Fibroblast of mammary gland (primary cell): ENCODE data around the gene SYT6.

ENCODE experiments used
- DNase-seq: peaks from one replicate; pipeline ENCODE4 v3.0.0-alpha.2; 2010; ENCODE audit warnings: low read depth
- H3K4me3 ChIP-seq: 2 replicates; pipeline ENCODE4 v1.5.1; 2011; ENCODE audit warnings: low read depth, mild to moderate bottlenecking, low read length, moderate library complexity; ENCODE audit not compliant: control insufficient read depth
- TF ChIP-seq, protein P1 (sequence below): conservative IDR thresholded peaks from 2 replicates; pipeline ENCODE4 v1.5.1; 2011; ENCODE audit warnings: low read depth, low read length, inconsistent platforms; ENCODE audit not compliant: control insufficient read depth, insufficient read depth

The SYT6 gene

DNA sequence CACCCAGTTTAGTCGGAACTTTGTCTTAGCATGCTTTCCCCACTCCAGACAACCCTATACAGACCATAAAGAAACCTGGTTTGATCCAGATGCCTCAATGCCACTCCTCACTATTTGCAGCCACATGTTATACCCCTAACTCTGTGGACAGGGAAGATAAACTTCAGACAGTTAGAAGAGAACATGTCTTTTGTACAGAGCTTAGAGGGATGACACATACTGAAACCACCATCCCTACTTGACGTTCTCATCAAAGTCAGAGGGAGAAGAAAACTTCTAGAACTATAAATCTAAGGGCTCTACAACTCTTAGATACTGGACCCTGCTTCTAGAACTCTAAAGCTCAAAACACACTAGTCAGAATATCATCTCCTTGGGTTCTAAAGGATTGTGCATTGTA, 3.7 kb downstream of the SYT6 start:
- no peak for DNase-seq
- H3K4me3 ChIP-seq = no peak overlapping the region
- TF ChIP-seq, protein P1, sequence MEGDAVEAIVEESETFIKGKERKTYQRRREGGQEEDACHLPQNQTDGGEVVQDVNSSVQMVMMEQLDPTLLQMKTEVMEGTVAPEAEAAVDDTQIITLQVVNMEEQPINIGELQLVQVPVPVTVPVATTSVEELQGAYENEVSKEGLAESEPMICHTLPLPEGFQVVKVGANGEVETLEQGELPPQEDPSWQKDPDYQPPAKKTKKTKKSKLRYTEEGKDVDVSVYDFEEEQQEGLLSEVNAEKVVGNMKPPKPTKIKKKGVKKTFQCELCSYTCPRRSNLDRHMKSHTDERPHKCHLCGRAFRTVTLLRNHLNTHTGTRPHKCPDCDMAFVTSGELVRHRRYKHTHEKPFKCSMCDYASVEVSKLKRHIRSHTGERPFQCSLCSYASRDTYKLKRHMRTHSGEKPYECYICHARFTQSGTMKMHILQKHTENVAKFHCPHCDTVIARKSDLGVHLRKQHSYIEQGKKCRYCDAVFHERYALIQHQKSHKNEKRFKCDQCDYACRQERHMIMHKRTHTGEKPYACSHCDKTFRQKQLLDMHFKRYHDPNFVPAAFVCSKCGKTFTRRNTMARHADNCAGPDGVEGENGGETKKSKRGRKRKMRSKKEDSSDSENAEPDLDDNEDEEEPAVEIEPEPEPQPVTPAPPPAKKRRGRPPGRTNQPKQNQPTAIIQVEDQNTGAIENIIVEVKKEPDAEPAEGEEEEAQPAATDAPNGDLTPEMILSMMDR = no peak

DNA sequence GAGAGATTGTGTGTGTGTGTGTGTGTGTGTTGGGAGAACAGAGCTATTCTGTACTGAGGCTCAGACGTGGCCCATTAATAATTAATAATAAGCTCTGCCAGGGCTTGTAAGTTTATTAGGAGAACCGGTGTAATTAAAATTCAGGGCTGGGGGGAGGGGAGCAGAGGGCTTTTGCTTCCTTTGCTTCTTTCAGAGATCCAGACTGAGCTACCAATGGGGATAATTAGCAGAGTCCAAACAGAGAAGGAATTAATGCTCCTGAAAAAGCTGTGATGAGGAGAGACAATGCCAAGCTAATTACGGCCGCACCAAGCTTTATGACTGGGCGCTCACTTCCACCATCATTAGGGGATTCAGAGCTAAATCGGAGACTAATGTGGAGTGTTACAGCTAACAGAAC, 4.5 kb downstream of the SYT6 start:
- TF ChIP-seq, protein P1 = no peak
- no peak for DNase-seq
- no peak overlapping the region for H3K4me3 ChIP-seq

DNA sequence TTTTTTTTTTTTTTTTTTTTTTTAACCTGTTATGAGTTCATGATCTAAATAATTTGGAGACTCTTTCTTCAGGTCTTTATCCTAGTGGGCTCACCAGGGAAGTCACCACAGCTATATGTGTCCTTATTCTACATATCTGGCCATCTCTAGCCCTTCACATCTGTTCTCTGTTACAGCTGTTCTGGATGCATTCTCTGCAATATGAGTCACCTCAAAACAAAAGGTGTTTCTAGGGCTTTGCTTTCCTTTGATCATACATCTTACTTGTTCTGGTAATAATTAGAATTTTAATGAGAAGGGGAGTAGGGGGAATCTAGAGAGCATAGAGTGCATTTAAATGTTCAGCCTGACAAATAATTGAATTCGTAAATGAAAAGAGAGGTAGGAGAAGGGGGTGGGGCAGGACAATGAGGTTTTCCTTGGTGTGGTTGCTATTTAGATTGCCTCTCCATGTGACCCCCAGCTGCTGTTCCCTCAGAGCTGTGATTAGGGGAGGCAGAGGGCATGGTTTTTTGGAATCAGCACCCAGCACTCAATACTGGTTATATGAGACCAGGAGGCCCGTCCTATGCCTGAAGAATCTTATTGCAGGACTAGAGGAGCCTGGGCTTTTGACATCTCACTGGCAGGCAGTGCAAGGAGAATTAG, 8.0 kb downstream of the SYT6 start:
- peak; percentile 4 for DNase-seq
- TF ChIP-seq, protein P1 = no peak

GRCh38 chr1:114144016-114144415, 9.7 kb downstream of the SYT6 start:
- H3K4me3 ChIP-seq = no peak overlapping the region
- DNase-seq = no peak
- TF ChIP-seq, protein P1 = no peak

More for the DNA sequence above, 8.0 kb downstream of the SYT6 start:
- no peak overlapping the region for H3K4me3 ChIP-seq

DNA sequence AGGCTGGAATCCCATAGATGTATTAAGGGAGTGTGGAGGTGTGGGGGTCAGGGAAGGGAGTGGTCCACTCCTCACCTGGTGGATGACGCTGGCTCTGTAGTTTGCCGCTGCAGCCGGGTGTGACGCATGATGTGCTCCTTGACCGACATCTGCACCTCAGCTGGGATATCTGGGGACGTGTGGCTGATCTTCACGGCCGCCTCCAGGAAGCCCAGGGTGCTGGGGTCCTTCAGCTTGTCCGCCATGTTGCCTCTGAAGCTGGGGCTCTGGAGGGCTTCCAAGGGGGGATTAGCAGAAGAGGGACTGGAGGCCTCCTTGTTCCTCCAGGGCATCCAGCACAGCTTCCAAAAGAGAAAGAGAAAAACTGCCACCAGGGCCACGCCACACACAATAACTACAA, 14.1 kb downstream of the SYT6 start:
- DNase-seq = no peak
- TF ChIP-seq, protein P1 = no peak
- H3K4me3 ChIP-seq = no peak overlapping the region

DNA sequence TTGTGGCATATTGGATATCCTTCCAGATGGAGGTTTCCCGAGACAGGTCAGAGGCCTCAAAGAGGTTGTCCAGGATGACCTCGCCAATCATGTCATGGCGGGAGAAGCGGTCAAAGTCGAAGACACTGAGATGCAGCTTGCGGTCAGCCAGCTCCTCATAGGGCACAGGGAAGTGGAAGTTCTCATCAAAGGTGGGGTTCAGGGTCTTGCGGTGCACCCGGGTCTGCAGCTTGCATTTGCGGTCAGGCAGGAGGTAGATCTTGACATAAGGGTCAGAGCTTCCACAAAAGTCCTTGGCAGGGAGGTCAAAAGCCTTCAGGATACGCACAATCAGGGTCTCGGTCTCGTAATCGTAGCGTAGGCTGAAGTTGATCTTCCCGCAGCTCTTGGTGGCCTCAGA, 16.2 kb downstream of the SYT6 start:
- TF ChIP-seq, protein P1 = no peak
- no peak for DNase-seq
- no peak overlapping the region for H3K4me3 ChIP-seq

- TF ChIP-seq, protein P1 = no peak
Observed at GRCh38 chr1:114135786-114136185, 17.9 kb downstream of the SYT6 start.

More at GRCh38 chr1:114135786-114136185, 17.9 kb downstream of the SYT6 start:
- DNase-seq = no peak
- H3K4me3 ChIP-seq = no peak overlapping the region
